SK-N-SH (cell line): ENCODE data around the gene PDZD2. TPM values are rescaled to one million over a fixed set of nuclear protein-coding genes. Genes with fewer than 3 reads are reported as not detected.

Source experiments
- CTCF ChIA-PET: fragments of 300-600, 350-600 bp; formaldehyde crosslinking; extraction: SDS; loops from one replicate; lab custom pipeline; 2021; lab: Yijun Ruan, JAX
- POLR2A ChIA-PET: fragments of 350-600 bp; sonication (Branson Sonifier 250); formaldehyde crosslinking; extraction: SDS; loops from one replicate; lab custom pipeline; 2020; ENCODE audit warnings: antibody characterized with exemption, inconsistent platforms; lab: Yijun Ruan, JAX
- DNase-seq: peaks from one replicate; pipeline ENCODE4 v3.0.0; 2012
- H2AFZ ChIP-seq: fragments of 200-600 bp; sonication (generic); 2 replicates; pipeline ENCODE4 v1.8.1; 2016; ENCODE audit warnings: antibody characterized with exemption, mild to moderate bottlenecking, low read depth
- H3F3A ChIP-seq: fragments of 200-600 bp; sonication (generic); replicated peaks from 2 replicates; pipeline ENCODE3; 2016; ENCODE audit warnings: antibody characterized with exemption, mild to moderate bottlenecking; ENCODE audit not compliant: insufficient read depth
- H3K27ac ChIP-seq, 2 experiments: fragments of 200-500 bp in 1 of 2; fragments of 200-600 bp in 1 of 2; sonication (Bioruptor generic) in 1 of 2; sonication (generic), shearing (Covaris generic) in 1 of 2; 2 replicates each; pipeline versions ENCODE4 v1.5.1 to v1.6.1; 2014 to 2016; ENCODE audit warnings: low read depth in 2 of 2, inconsistent platforms in 1 of 2, low read length in 1 of 2, mild to moderate bottlenecking in 1 of 2, mixed read lengths in 1 of 2
- H3K27me3 ChIP-seq: fragments of 200-600 bp; sonication (generic), shearing (Covaris generic); 2 replicates; pipeline ENCODE4 v1.6.1; 2016; ENCODE audit warnings: mixed run types; ENCODE audit not compliant: insufficient read depth
- H3K36me3 ChIP-seq, 2 experiments: fragments of 200-500 bp in 1 of 2; fragments of 200-600 bp in 1 of 2; sonication (Bioruptor generic) in 1 of 2; sonication (generic) in 1 of 2; replicated peaks in 1 of 2; 2 replicates each; pipeline versions ENCODE3 to v1.5.1; 2014 to 2016; ENCODE audit warnings: low read length in 1 of 2, mild to moderate bottlenecking in 1 of 2; ENCODE audit not compliant: insufficient read depth in 2 of 2, control insufficient read depth in 1 of 2
- H3K4me1 ChIP-seq, 2 experiments: fragments of 200-500 bp in 1 of 2; fragments of 200-600 bp in 1 of 2; sonication (Bioruptor generic) in 1 of 2; sonication (generic), shearing (Covaris generic) in 1 of 2; 2 replicates each; pipeline versions ENCODE4 v1.5.1 to v1.6.1; 2014 to 2016; ENCODE audit warnings: low read depth in 1 of 2, low read length in 1 of 2, mixed run types in 1 of 2; ENCODE audit not compliant: insufficient read depth in 2 of 2, control insufficient read depth in 1 of 2
- H3K4me2 ChIP-seq: fragments of 200-600 bp; sonication (generic), shearing (Covaris generic); 2 replicates; pipeline ENCODE4 v1.6.1; 2017; ENCODE audit warnings: mixed run types
- H3K4me3 ChIP-seq, 2 experiments: fragments of 200-500 bp in 1 of 2; fragments of 200-600 bp in 1 of 2; sonication (Bioruptor generic) in 1 of 2; sonication (generic), shearing (Covaris generic) in 1 of 2; 2 replicates each; pipeline versions ENCODE4 v1.5.1 to v1.8.1; 2014 to 2016; ENCODE audit warnings: low read depth in 2 of 2, inconsistent platforms in 1 of 2, low read length in 1 of 2, mild to moderate bottlenecking in 1 of 2, mixed read lengths in 1 of 2, moderate library complexity in 1 of 2
- H3K79me2 ChIP-seq: fragments of 200-600 bp; sonication (generic); 2 replicates; pipeline ENCODE4 v1.8.1; 2017; ENCODE audit warnings: mild to moderate bottlenecking; ENCODE audit not compliant: insufficient read depth
- H3K9ac ChIP-seq: fragments of 200-600 bp; sonication (generic); 2 replicates; pipeline ENCODE4 v1.6.1; 2017; ENCODE audit warnings: mixed run types
- H3K9me2 ChIP-seq: fragments of 200-600 bp; sonication (generic); 2 replicates; pipeline ENCODE4 v1.6.1; 2017; ENCODE audit warnings: mixed run types
- H3K9me3 ChIP-seq: fragments of 200-600 bp; sonication (generic); 2 replicates; pipeline ENCODE4 v1.6.1; 2017; ENCODE audit warnings: mixed run types, mild to moderate bottlenecking, moderate library complexity
- H4K20me1 ChIP-seq: fragments of 200-600 bp; sonication (generic); 2 replicates; pipeline ENCODE4 v1.6.1; 2017; ENCODE audit warnings: mild to moderate bottlenecking, mixed run types; ENCODE audit not compliant: insufficient read depth
- ELF1 ChIP-seq: IDR thresholded peaks from 2 replicates; pipeline ENCODE4 v1.4.0; 2012
- FOSL2 ChIP-seq: IDR thresholded peaks from 2 replicates; pipeline ENCODE4 v1.4.0; 2012; ENCODE audit warnings: low read depth, mild to moderate bottlenecking, moderate library complexity, borderline replicate concordance
- FOXJ3 ChIP-seq: sonication (generic); formaldehyde crosslinking; IDR thresholded peaks from 2 replicates; pipeline ENCODE4 v1.5.1; 2020; ENCODE audit warnings: mild to moderate bottlenecking, missing genetic modification reagents
- MAX ChIP-seq: IDR thresholded peaks from 2 replicates; pipeline ENCODE4 v1.4.0; 2012; ENCODE audit warnings: low read depth
- MEF2A ChIP-seq: IDR thresholded peaks from 2 replicates; pipeline ENCODE4 v1.4.0; 2012; ENCODE audit warnings: low read depth, borderline replicate concordance
- NRF1 ChIP-seq: IDR thresholded peaks from 2 replicates; pipeline ENCODE4 v1.6.1; 2012; ENCODE audit warnings: low read depth, mild to moderate bottlenecking, low read length
- REST ChIP-seq: IDR thresholded peaks from 2 replicates; pipeline ENCODE4 v1.6.1; 2012; ENCODE audit warnings: mild to moderate bottlenecking, low read depth, low read length, moderate library complexity
- RFX5 ChIP-seq: IDR thresholded peaks from 2 replicates; pipeline ENCODE4 v1.6.1; 2012; ENCODE audit warnings: mild to moderate bottlenecking, improper control_type of control experiment, low read length
- RXRA ChIP-seq: IDR thresholded peaks from 2 replicates; pipeline ENCODE4 v1.4.0; 2012; ENCODE audit warnings: low read depth, mild to moderate bottlenecking, borderline replicate concordance
- TCF12 ChIP-seq: IDR thresholded peaks from 2 replicates; pipeline ENCODE4 v1.4.0; 2012
- USF2 ChIP-seq: fragments of 150-350 bp; IDR thresholded peaks from 2 replicates; pipeline ENCODE4 v1.6.1; 2017; ENCODE audit warnings: antibody characterized with exemption, low read length, low read depth, borderline replicate concordance
- WGBS: methylation state at CpG from one replicate; pipeline ENCODE4 v1.1.6; 2017; ENCODE audit warnings: low lambda C conversion rate; 5-methylcytosine and 5-hydroxymethylcytosine counted together
- polyA plus RNA-seq, 3 experiments: library from polyadenylated mRNA; depleted of rRNA; stranded (reverse); fragments of >200 nt; gene quantifications; 2 replicates each; pipeline ENCODE4 v1.2.3, GENCODE V29; 2012

The PDZD2 gene
- polyA plus RNA-seq, 1 of the 3 experiments (the other 2 are of a cell fraction): 0.13 TPM

- TF ChIP-seq NRF1: no peak
- TF ChIP-seq REST: no peak
- no peak for TF ChIP-seq ELF1
- TF ChIP-seq FOXJ3 (CRISPR knock-in tag): no peak
- TF ChIP-seq TCF12: no peak
- no peak for TF ChIP-seq USF2
- no peak for TF ChIP-seq MAX
- TF ChIP-seq MEF2A: no peak
Observed at GRCh38 chr5:31767335-31768031, 128.6 kb downstream of the PDZD2 start (continued).

GRCh38 chr5:31768046-31768445, 129.1 kb downstream of the PDZD2 start:
- WGBS: 27% methylated on average over 6 of the region's 6 CpGs
- H3K27ac ChIP-seq: no peak overlapping the region
- no peaks in the 10 kb centered on the region for H3K9me2 ChIP-seq
- no peak overlapping the region for H3K4me2 ChIP-seq
- no peak for DNase-seq
- no peak overlapping the region for H2AFZ ChIP-seq
- H3K9me3 ChIP-seq: no peaks in the 10 kb centered on the region
- no peaks in the 10 kb centered on the region; the same call in 1 of the 2 replicates for H3K27me3 ChIP-seq
- peaks cover 0 to 2% of the 10 kb centered on the region in 2 experiments; a peak in 1 of 4 replicates for H3K4me1 ChIP-seq
- no peaks in the 10 kb centered on the region for H4K20me1 ChIP-seq
- ChIA-PET CTCF (no interaction called here), POLR2A (no interaction called here)
- no peaks in the 10 kb centered on the region for H3F3A ChIP-seq
- TF ChIP-seq RFX5 (no peak), RXRA (no peak), FOSL2 (no peak)
- no peak overlapping the region for H3K9ac ChIP-seq
- no peak overlapping the region for H3K4me3 ChIP-seq
- H3K79me2 ChIP-seq: no peaks in the 10 kb centered on the region
- H3K36me3 ChIP-seq: no peaks in the 10 kb centered on the region
